Endothelial cell of umbilical vein (primary cell): ENCODE results near the gene VCP. TPM values are rescaled to one million over a fixed set of nuclear protein-coding genes. Genes with fewer than 3 reads are reported as not detected.

ENCODE experiments used
- BruUV-seq: library from RNA; stranded (reverse); fragments of 400-500 nt; replicated peaks from 2 replicates; lab custom pipeline; 2021; lab: Mats Ljungman, UMichigan
- CTCF ChIA-PET: fragments of 300-600, 350-600 bp; sonication (Branson Sonifier 250); formaldehyde crosslinking; loops from one replicate; lab custom pipeline; 2021; ENCODE audit warnings: antibody characterized with exemption, inconsistent platforms; lab: Charles Lee
- POLR2A ChIA-PET: fragments of 300-600, 350-600 bp; sonication (Branson Sonifier 250); formaldehyde crosslinking; loops from one replicate; lab custom pipeline; 2021; ENCODE audit warnings: antibody characterized with exemption, inconsistent platforms; lab: Charles Lee
- DNase-seq: peaks from one replicate; pipeline ENCODE4 v3.0.0-alpha.2; 2011; ENCODE audit warnings: low read depth, low spot score
- FAIRE-seq: peaks from 2 replicates; lab custom pipeline; 2011; peaks lifted over from hg19 to GRCh38; lab: Jason Lieb, UNC
- H2AFZ ChIP-seq: 2 replicates; pipeline ENCODE4 v1.6.0; 2012; ENCODE audit warnings: low read depth, low read length, control low read depth, inconsistent platforms
- H3K27ac ChIP-seq: 2 replicates; pipeline ENCODE4 v1.5.1; 2011; ENCODE audit warnings: low read depth, mild to moderate bottlenecking, control low read depth, low read length, moderate library complexity; ENCODE audit not compliant: insufficient read depth
- H3K27me3 ChIP-seq, 2 experiments: 2 replicates each; pipeline versions ENCODE4 v1.6.0 to v1.6.1; 2011; ENCODE audit warnings: low read length in 2 of 2, mixed read lengths in 1 of 2; ENCODE audit not compliant: control insufficient read depth in 2 of 2, insufficient read depth in 2 of 2
- H3K36me3 ChIP-seq, 2 experiments: 2 replicates in 1 of 2; 3 replicates in 1 of 2; pipeline ENCODE4 v1.5.1; 2011; ENCODE audit warnings: low read length in 2 of 2, mild to moderate bottlenecking in 1 of 2, moderate library complexity in 1 of 2; ENCODE audit not compliant: control insufficient read depth in 2 of 2, insufficient read depth in 2 of 2; ENCODE audit errors: extremely low read depth in 1 of 2
- H3K4me1 ChIP-seq: 3 replicates; pipeline ENCODE4 v1.5.1; 2011; ENCODE audit warnings: mild to moderate bottlenecking, low read length; ENCODE audit not compliant: control insufficient read depth, insufficient read depth; ENCODE audit errors: extremely low read depth
- H3K4me2 ChIP-seq: 2 replicates; pipeline ENCODE4 v1.6.1; 2011; ENCODE audit warnings: low read length, control low read depth, mixed read lengths; ENCODE audit not compliant: insufficient read depth
- H3K4me3 ChIP-seq, 3 experiments: fragments of 200-600 bp in 1 of 3; sonication (generic), shearing (Covaris generic) in 1 of 3; replicated peaks in 1 of 3; 2 replicates each; pipeline ENCODE4 v1.5.1; 2011 to 2016; ENCODE audit warnings: control low read depth in 3 of 3, low read length in 3 of 3, mild to moderate bottlenecking in 2 of 3, inconsistent platforms in 1 of 3, low read depth in 1 of 3, moderate library complexity in 1 of 3; ENCODE audit not compliant: insufficient read depth in 1 of 3
- H3K79me2 ChIP-seq: 2 replicates; pipeline ENCODE4 v1.6.0; 2012; ENCODE audit warnings: low read length, inconsistent platforms; ENCODE audit not compliant: control insufficient read depth, insufficient read depth
- H3K9ac ChIP-seq: replicated peaks from 2 replicates; pipeline ENCODE3; 2011; ENCODE audit warnings: low read length, control low read depth; ENCODE audit not compliant: insufficient read depth; ENCODE audit errors: extremely low read depth
- H3K9me1 ChIP-seq: replicated peaks from 3 replicates; pipeline ENCODE4 v1.6.0; 2011; ENCODE audit warnings: mild to moderate bottlenecking, low read length; ENCODE audit not compliant: control insufficient read depth, insufficient read depth; ENCODE audit errors: extremely low read depth
- H3K9me3 ChIP-seq: replicated peaks from 2 replicates; pipeline ENCODE4 v1.5.1; 2012; ENCODE audit warnings: low read length, inconsistent platforms; ENCODE audit not compliant: control insufficient read depth, insufficient read depth
- H4K20me1 ChIP-seq: replicated peaks from 2 replicates; pipeline ENCODE3; 2011; ENCODE audit warnings: mild to moderate bottlenecking, low read length; ENCODE audit not compliant: control insufficient read depth, insufficient read depth; ENCODE audit errors: extremely low read depth
- EZH2 ChIP-seq: IDR thresholded peaks from 2 replicates; pipeline ENCODE4 v1.6.1; 2012; ENCODE audit warnings: borderline replicate concordance, low read depth, mild to moderate bottlenecking, moderate library complexity, low read length, inconsistent platforms; ENCODE audit not compliant: severe bottlenecking
- FOS ChIP-seq: IDR thresholded peaks from 2 replicates; pipeline ENCODE4 v1.6.1; 2011; ENCODE audit warnings: mild to moderate bottlenecking, low read length, moderate library complexity, borderline replicate concordance; ENCODE audit not compliant: insufficient read depth
- GATA2 ChIP-seq: IDR thresholded peaks from 2 replicates; pipeline ENCODE4 v1.7.0; 2011; ENCODE audit warnings: low read depth, mild to moderate bottlenecking, moderate library complexity, mixed read lengths, low read length; ENCODE audit not compliant: insufficient read length, insufficient read depth
- JUN ChIP-seq: IDR thresholded peaks from 2 replicates; pipeline ENCODE4 v1.6.1; 2011; ENCODE audit warnings: borderline replicate concordance, low read depth; ENCODE audit not compliant: insufficient read length, insufficient read depth
- MYC ChIP-seq: IDR thresholded peaks from one replicate; pipeline ENCODE4 v1.6.1; 2011; ENCODE audit warnings: mild to moderate bottlenecking, low read depth, low read length
- POLR2A ChIP-seq: IDR thresholded peaks from 2 replicates; pipeline ENCODE4 v1.6.1; 2012; ENCODE audit warnings: low read depth, mild to moderate bottlenecking, control low read depth, low read length
- POLR2AphosphoS5 ChIP-seq: IDR thresholded peaks from 2 replicates; pipeline ENCODE4 v1.6.1; 2012; ENCODE audit warnings: low read depth, mild to moderate bottlenecking, control low read depth, low read length, moderate library complexity; ENCODE audit not compliant: insufficient read depth
- dilution Hi-C: fragments of 300-500 bp; cut with MboI; formaldehyde crosslinking; loops from one replicate; pipeline ENCODE4 v1.15.0; 2019; ENCODE audit warnings: low sequenced_read_pairs; ENCODE audit not compliant: extremely low pct_ligation_motif_present
- intact Hi-C: fragments of 100-400 bp; cut with micrococcal nuclease; formaldehyde crosslinking; loops from one replicate; pipeline ENCODE4 v1.10.0; 2022
- polyA plus RNA-seq, 4 experiments: library from polyadenylated mRNA; depleted of rRNA in 3 of 4; stranded (reverse) in 3 of 4; unstranded in 1 of 4; fragments of >200 nt; gene quantifications; 2 replicates each; pipeline versions ENCODE4 v1.2.1 to v1.2.3, GENCODE V29; 2011 to 2012; ENCODE audit warnings: missing spikeins in 1 of 4
- total RNA-seq: library from RNA; stranded (reverse); gene quantifications from 2 replicates; pipeline ENCODE4 v1.2.3, GENCODE V29; 2021
- TF ChIP-seq, protein P1 (sequence below), 2 donors: IDR thresholded peaks; 1 replicate in 1 of 2; 2 replicates in 1 of 2; pipeline ENCODE4 v1.5.1; 2011; ENCODE audit warnings: low read length in 2 of 2, mild to moderate bottlenecking in 2 of 2, moderate library complexity in 2 of 2, control low read depth in 1 of 2, inconsistent platforms in 1 of 2, low read depth in 1 of 2; ENCODE audit not compliant: insufficient read depth in 1 of 2; ENCODE audit errors: extremely low read depth in 1 of 2
- TF ChIP-seq, protein P2 (sequence below): IDR thresholded peaks from 2 replicates; pipeline ENCODE4 v1.6.1; 2011; ENCODE audit not compliant: insufficient read depth, insufficient read length

The VCP gene
- total and polyA plus RNA-seq, 2 donors (not counting 3 experiments of a cell fraction or from before 2014, with no cell fraction given), result 349 to 493 TPM

DNA sequence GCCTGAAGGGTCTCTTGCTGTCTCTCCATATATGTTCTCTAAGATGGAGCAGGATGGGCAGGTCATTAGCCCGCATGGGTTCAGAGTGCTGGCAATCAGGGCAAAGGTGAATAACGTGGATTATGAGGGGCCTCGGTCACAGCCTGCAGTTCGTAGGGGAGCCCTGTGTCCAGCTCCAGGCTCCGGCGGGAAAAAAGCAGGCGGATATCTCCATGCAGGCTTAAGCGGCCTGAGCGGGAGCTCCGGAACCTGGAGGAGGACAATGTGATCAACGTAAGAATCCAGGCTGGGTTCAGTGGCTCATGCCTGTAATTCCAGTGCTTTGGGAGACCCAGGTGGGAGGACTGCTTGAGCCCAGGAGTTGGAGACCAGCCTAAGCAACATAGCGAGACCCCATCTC is 32.7 kb upstream of the VCP start:
- CTCF ChIA-PET, result no interaction called here

More for the DNA sequence above, 32.7 kb upstream of the VCP start:
- Histone ChIP-seq H3K27ac (no peak overlapping the region), H3K36me3 (peaks cover 7 to 51% of the 10 kb centered on the region in 2 experiments), H3K9ac (no peak overlapping the region), H3K9me3 (no peaks in the 10 kb centered on the region), H3K27me3 (no peaks in the 10 kb centered on the region), H3K4me1 (peaks cover 22% of the 10 kb centered on the region), H3K9me1 (no peaks in the 10 kb centered on the region), H4K20me1 (no peaks in the 10 kb centered on the region), H3K79me2 (peaks cover 25% of the 10 kb centered on the region), H2AFZ (no peak overlapping the region), H3K4me2 (no peak overlapping the region), H3K4me3 (no peak overlapping the region)
- FAIRE-seq (no peak), DNase-seq (no peak)
- dilution Hi-C loops (no loop called here), intact Hi-C loops (no loop called here)
- TF ChIP-seq, protein P1, sequence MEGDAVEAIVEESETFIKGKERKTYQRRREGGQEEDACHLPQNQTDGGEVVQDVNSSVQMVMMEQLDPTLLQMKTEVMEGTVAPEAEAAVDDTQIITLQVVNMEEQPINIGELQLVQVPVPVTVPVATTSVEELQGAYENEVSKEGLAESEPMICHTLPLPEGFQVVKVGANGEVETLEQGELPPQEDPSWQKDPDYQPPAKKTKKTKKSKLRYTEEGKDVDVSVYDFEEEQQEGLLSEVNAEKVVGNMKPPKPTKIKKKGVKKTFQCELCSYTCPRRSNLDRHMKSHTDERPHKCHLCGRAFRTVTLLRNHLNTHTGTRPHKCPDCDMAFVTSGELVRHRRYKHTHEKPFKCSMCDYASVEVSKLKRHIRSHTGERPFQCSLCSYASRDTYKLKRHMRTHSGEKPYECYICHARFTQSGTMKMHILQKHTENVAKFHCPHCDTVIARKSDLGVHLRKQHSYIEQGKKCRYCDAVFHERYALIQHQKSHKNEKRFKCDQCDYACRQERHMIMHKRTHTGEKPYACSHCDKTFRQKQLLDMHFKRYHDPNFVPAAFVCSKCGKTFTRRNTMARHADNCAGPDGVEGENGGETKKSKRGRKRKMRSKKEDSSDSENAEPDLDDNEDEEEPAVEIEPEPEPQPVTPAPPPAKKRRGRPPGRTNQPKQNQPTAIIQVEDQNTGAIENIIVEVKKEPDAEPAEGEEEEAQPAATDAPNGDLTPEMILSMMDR (IDR thresholded peaks at IDR 0.05; ENCODE audit: extremely low read depth in 1 of 2, insufficient read depth in 1 of 2, low read depth in 1 of 2, low read length in 2 of 2), result no peak
- TF ChIP-seq JUN (no peak), POLR2A (no peak), FOS (no peak), GATA2 (no peak), EZH2 (no peak), POLR2AphosphoS5 (no peak), MYC (no peak)
- TF ChIP-seq, protein P2, sequence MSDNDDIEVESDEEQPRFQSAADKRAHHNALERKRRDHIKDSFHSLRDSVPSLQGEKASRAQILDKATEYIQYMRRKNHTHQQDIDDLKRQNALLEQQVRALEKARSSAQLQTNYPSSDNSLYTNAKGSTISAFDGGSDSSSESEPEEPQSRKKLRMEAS, result no peak
- POLR2A ChIA-PET, result interaction anchor here (0.6 kb wide), 1 partner anchor 36 kb away, joined by 3 read pairs; no protein-coding TSS in a partner anchor
- no TSS peak for BruUV-seq
